Stimulated activated CD4-positive, alpha-beta T cell treated with anti-CD3 and anti-CD28 coated beads, Interleukin-1b, Interleukin-23, amount 100 ng/mL, for 1 hour (primary cell): ENCODE data around the gene MAGI2.

Experiments
- DNase-seq, 2 donors: peaks; one replicate each; pipeline ENCODE4 v3.0.0-alpha.2; 2020; ENCODE audit warnings: low read depth in 2 of 2

MAGI2 gene

GRCh38 chr7:79453558-79454360 lies at the start of gene MAGI2:
MAGI2 (minus strand) TSS chr7:79453667; CDS start chr7:79453320, 347 bp downstream.
- no peak for DNase-seq

- DNase-seq, result no peak
Measured at GRCh38 chr7:79502151-79502550, 48.7 kb upstream of the MAGI2 start.

DNA sequence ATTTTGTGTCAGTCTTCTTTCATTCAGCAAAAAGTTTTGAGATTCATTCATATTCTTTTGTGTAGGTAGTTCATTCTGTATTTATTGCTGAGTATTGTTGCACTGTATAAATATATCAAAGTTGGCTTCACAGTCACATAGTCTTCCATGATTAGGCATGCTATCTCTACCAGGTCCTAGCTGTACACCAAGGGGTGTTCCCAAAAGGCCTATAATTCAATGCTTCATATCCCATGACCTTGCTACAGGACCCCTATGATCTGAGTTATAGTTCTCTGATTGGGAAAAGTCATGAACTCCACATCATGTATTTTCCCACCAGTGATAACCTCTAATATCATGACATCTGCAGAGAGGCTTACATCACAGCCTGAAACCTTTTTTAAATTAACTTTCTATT lies 47.3 kb upstream of the MAGI2 start:
- DNase-seq, result no peak

DNA sequence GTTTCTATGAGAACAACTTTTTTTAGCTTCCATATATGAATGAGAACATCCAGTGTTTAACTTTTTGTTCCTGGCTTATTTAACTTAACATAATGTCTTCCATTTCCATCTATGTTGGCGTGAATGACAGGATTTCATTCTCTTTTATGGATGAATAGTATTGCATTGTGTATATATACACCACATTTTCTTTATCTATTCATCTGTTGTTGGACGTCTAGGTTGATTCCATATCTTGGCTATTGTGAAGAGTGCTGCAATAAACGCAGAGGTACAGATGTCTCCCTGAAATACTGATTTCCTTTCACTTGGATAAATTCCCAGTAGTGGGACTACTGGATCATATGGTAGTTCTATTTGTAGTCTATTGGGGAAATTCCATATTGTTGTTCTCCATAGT lies 44.3 kb upstream of the MAGI2 start:
- no peak for DNase-seq

GRCh38 chr7:79495544-79496272 lies 42.2 kb upstream of the MAGI2 start:
- DNase-seq, result no peak

- DNase-seq, result no peak
Measured at GRCh38 chr7:79494046-79494445, 40.6 kb upstream of the MAGI2 start.

DNA sequence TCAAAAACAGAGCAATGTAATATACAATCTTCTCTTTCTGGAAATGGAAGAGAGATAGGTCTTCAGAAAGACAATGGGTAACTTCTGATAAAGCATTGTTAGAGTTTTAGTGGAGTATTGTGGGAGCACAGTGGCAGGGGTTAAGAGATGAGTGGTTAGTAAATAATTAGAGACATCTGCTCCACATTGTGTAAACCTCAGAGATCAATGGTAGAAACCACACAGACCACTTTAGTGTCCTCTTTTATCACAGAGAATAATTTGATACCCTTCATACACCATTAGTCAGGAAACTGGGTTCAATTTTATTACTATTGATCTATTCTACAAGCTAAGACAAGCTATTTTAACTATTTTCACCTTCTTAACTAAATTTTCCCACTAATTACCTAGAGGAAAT lies 35.9 kb upstream of the MAGI2 start:
- DNase-seq, result no peak

- DNase-seq, result no peak
Measured at GRCh38 chr7:79478386-79478785, 24.9 kb upstream of the MAGI2 start.

GRCh38 chr7:79475455-79475854 lies 22.0 kb upstream of the MAGI2 start:
- no peak for DNase-seq

- DNase-seq, result no peak
Measured at GRCh38 chr7:79471699-79472098, 18.2 kb upstream of the MAGI2 start.

- DNase-seq, result no peak
Measured at GRCh38 chr7:79471283-79471682, 17.8 kb upstream of the MAGI2 start.

GRCh38 chr7:79465551-79465950 lies 12.1 kb upstream of the MAGI2 start:
- DNase-seq, result no peak

DNA sequence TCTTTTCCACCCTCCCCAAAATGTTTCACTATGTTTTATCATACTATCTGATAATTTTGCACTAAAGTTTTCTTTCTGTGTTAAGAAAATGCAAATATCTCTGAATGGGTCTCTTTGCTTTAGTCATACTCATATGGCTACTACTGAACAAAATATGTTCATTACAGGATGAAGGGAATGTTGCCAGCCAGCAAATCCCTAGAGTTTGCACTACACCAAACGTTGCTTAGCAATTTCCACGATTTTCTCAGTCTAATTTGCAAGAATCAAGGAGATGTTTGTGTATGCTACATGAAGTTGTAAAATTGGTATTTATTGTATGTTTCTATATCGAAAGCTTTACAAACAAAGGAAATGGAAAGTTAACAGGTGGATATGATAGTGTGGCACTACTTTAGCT lies 10.6 kb upstream of the MAGI2 start:
- no peak for DNase-seq

- no peak for DNase-seq
Measured at GRCh38 chr7:79462390-79462789, 8.9 kb upstream of the MAGI2 start.

- DNase-seq, result no peak
Measured at GRCh38 chr7:79461660-79462059, 8.2 kb upstream of the MAGI2 start.

DNA sequence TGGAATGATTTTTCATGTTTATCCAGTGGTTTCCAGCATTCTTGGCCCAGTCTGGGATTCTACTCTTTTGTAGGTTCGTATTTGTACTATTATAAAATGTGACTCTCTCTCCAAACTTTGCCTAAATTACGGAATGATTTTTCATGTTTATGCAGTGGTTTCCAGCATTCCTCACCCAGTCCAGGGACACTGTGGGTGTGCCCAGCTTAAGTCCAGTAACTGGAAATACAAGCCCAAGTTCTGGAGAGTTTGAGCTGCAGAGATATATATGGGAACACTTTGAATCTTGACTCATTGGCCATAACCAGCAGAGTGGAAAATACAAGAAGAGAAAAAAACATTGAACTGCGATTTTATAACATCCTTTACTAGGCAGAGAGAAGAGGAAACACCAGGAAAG lies 5.9 kb upstream of the MAGI2 start:
- no peak for DNase-seq

- DNase-seq, result no peak
Measured at GRCh38 chr7:79458796-79459195, 5.3 kb upstream of the MAGI2 start.

DNA sequence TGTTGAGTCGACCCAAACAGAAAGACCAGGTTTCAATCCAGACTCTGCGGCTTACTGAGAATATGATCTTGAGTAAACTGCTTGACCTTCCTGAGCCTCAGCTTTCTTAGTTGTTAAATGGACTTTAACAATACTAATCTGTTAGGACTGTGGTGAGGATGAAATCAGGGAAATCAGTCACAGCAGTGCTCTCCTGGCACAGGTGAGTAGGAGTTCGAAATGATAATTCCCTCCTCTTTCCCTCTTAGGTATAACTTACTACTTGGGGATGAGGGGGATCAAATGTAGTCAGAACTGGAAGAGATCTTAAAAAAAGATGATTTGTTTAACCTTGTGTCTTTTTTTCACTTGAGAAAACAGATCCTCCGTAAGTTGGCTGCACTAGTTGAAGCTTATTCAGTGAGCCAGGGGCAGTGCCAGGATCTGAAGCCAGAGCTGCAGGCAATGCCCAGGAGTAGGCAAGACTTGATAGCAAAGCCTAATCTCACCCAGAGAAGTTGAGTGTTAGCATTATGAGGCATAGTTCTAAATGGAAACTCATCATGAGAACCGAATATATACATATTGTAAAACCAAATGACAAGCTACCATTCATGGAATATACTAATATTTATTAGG lies 1.8 kb upstream of the MAGI2 start:
- no peak for DNase-seq

GRCh38 chr7:79454361-79454960 lies 994 bp upstream of the MAGI2 start:
- DNase-seq, result no peak

- no peak for DNase-seq
Measured at GRCh38 chr7:79453266-79453557, 255 bp downstream of the MAGI2 start.

GRCh38 chr7:79452495-79453265 lies 787 bp downstream of the MAGI2 start:
- no peak for DNase-seq

- no peak for DNase-seq
Measured at GRCh38 chr7:79452032-79452494, 1.4 kb downstream of the MAGI2 start.
